BE2C (cell line): Measurements from ENCODE around the gene RNF144A.
"Not testable (repeated sequence)": the region's sequence is repeated elsewhere in the genome, so short reads cannot be mapped to it uniquely, and the experiment has no call there.

Source experiments
- DNase-seq: peaks from one replicate; pipeline ENCODE4 v3.0.0-alpha.2; 2020
- H3K27me3 ChIP-seq: fragments of 250-450 bp; sonication (Bioruptor Pico); 2 replicates; pipeline ENCODE4 v1.5.1; 2020; ENCODE audit warnings: mild to moderate bottlenecking
- H3K36me3 ChIP-seq: fragments of 250-450 bp; sonication (Bioruptor Pico); 2 replicates; pipeline ENCODE4 v1.5.1; 2020; ENCODE audit warnings: mild to moderate bottlenecking
- H3K4me1 ChIP-seq: fragments of 250-450 bp; sonication (Bioruptor Pico); 2 replicates; pipeline ENCODE4 v1.5.1; 2020
- H3K4me3 ChIP-seq: 2 replicates; pipeline ENCODE4 v1.5.1; 2011; ENCODE audit warnings: low read depth, low read length
- H3K9me3 ChIP-seq: fragments of 250-450 bp; sonication (Bioruptor Pico); 2 replicates; pipeline ENCODE4 v1.5.1; 2020
- CTCF ChIP-seq: IDR thresholded peaks from 2 replicates; pipeline ENCODE4 v1.5.1; 2012; ENCODE audit warnings: mild to moderate bottlenecking, low read depth, low read length

Gene RNF144A

GRCh38 chr2:6885551-6885950 is 31.7 kb upstream of the RNF144A start:
- Histone ChIP-seq H3K27me3 (no peaks in the 10 kb centered on the region), H3K36me3 (no peaks in the 10 kb centered on the region), H3K4me1 (no peaks in the 10 kb centered on the region), H3K4me3 (no peak overlapping the region), H3K9me3 (no peaks in the 10 kb centered on the region)
- no peak for TF ChIP-seq CTCF
- DNase-seq, result no peak

- no peak for DNase-seq
- Histone ChIP-seq H3K36me3 (no peaks in the 10 kb centered on the region), H3K9me3 (no peaks in the 10 kb centered on the region), H3K4me3 (no peak overlapping the region), H3K27me3 (no peaks in the 10 kb centered on the region), H3K4me1 (no peaks in the 10 kb centered on the region)
- TF ChIP-seq CTCF, result no peak
These were observed 31.2 kb upstream of the RNF144A start for GRCh38 chr2:6885968-6886367.

- no peak for TF ChIP-seq CTCF
- Histone ChIP-seq H3K4me1 (no peaks in the 10 kb centered on the region), H3K4me3 (no peak overlapping the region), H3K9me3 (no peaks in the 10 kb centered on the region), H3K27me3 (no peaks in the 10 kb centered on the region), H3K36me3 (no peaks in the 10 kb centered on the region)
- DNase-seq, result no peak
These were observed 29.4 kb upstream of the RNF144A start for GRCh38 chr2:6887751-6888192.

- H3K27me3 ChIP-seq, result no peaks in the 10 kb centered on the region
- DNase-seq, result no peak
- no peaks in the 10 kb centered on the region for H3K9me3 ChIP-seq
- TF ChIP-seq CTCF, result no peak
- no peak overlapping the region for H3K4me3 ChIP-seq
- H3K4me1 ChIP-seq, result no peaks in the 10 kb centered on the region
- no peaks in the 10 kb centered on the region for H3K36me3 ChIP-seq
These were observed 28.5 kb upstream of the RNF144A start for GRCh38 chr2:6888724-6889123.

- Histone ChIP-seq H3K4me1 (no peaks in the 10 kb centered on the region), H3K36me3 (no peaks in the 10 kb centered on the region), H3K9me3 (no peaks in the 10 kb centered on the region), H3K27me3 (no peaks in the 10 kb centered on the region), H3K4me3 (no peak overlapping the region)
- DNase-seq, result no peak
- no peak for TF ChIP-seq CTCF
These were observed 23.2 kb upstream of the RNF144A start for GRCh38 chr2:6893876-6894482.

- Histone ChIP-seq H3K27me3 (no peaks in the 10 kb centered on the region), H3K4me1 (no peaks in the 10 kb centered on the region), H3K4me3 (no peak overlapping the region), H3K36me3 (no peaks in the 10 kb centered on the region), H3K9me3 (no peaks in the 10 kb centered on the region)
- no peak for DNase-seq
- peak; percentile 75 for TF ChIP-seq CTCF
These were observed 20.1 kb upstream of the RNF144A start for GRCh38 chr2:6896930-6897759.

- H3K27me3 ChIP-seq, H3K4me3 ChIP-seq, H3K9me3 ChIP-seq, DNase-seq, H3K4me1 ChIP-seq, H3K36me3 ChIP-seq: not testable (repeated sequence)
These were observed 14.6 kb upstream of the RNF144A start for GRCh38 chr2:6902581-6902980.
